GM18499 (cell line): ENCODE measurements around the gene HTATIP2.
"Not testable (repeated sequence)": the region's sequence is repeated elsewhere in the genome, so short reads cannot be mapped to it uniquely, and the experiment has no call there.

Experiments used
- ATAC-seq: cut with Tn5 transposase; IDR thresholded peaks from one replicate; pipeline ENCODE4 v1.9.1; 2021; ENCODE audit warnings: moderate number of reproducible peaks; ENCODE audit not compliant: insufficient read depth, unreplicated experiment

Gene HTATIP2

DNA sequence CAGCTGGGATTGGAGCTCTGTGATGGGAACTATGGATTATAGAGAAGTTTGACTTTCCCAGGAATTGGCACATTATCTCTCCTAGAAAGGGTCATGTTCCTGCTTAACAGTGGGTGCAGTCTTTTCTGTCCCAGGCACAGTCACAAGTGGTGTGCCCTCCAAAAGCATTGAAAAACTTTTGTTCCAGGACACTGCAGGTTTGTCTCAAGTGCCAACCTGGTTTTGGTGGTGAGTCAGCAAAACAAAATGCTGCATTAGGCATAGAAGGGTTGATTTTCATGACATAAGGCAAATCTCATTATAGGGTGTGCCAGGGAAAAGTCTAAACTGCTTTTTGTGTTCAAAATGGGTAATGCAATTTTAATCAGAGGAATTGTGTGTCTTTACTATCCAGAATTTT is 4.9 kb downstream of the HTATIP2 start:
- ATAC-seq, result no peak

DNA sequence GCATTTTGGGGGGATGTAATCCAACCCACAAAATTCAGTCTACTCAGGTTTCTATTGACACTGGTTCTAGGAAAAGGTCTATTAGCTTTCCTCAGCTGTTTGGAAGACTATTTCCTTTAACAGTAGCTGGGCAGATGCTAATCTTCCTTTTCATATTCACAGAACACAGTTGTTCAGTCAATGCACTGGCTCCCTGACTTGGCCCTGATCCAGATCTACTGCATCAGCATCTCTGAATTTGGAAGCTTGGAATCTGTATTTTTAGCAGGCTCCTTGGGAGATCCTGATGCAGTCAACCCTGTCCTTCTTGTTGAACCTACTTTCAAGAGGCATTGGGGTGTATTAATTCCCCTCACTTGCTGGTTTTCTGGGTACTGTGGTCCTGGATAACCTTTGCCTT is 6.3 kb downstream of the HTATIP2 start:
- ATAC-seq, result no peak

DNA sequence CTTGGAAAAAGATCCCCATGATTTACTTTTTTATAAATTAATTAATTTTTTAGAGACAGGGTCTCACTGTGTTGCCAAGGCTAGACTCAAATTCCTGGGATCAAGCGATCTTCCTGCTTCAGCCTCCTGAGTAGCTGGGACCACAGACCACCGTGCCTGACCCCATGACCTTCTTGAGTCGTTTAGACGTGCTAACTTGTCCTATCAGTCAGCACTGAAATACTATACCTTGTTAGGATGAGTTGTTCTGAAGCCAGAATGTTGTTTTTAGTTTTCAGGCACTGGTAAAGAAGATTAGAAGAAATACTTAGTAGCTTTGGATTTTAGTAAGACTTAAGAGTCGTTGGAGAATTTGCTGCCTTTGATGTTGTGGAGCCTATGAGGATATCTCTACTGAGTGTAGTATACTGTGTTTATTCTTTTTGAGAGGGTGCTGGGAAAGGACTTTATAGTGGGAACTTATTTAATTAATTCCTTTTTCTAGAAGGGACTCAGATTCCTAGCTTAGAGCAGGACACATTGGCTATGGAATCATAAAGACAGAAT is 8.6 kb downstream of the HTATIP2 start:
- ATAC-seq, result no peak

DNA sequence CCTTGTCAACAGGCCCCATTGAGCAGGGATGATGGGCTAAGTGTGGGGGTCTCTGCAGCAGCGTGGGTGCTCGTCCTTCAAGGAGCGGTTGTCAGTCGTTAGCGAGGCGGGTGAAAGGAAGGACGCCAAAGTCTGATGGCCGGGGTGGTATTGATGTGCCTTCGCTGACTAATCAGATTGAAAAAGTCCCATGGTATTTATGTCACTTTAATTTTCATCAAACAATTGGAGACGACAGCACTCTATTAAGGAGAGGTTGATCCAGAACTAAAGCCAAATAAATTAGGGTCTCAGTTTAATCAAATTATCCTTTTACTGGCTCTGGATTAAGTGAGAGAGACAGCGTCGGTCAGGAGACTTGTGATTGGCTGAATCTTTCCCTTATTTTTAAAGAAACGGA is 9.6 kb downstream of the HTATIP2 start:
- no peak for ATAC-seq

DNA sequence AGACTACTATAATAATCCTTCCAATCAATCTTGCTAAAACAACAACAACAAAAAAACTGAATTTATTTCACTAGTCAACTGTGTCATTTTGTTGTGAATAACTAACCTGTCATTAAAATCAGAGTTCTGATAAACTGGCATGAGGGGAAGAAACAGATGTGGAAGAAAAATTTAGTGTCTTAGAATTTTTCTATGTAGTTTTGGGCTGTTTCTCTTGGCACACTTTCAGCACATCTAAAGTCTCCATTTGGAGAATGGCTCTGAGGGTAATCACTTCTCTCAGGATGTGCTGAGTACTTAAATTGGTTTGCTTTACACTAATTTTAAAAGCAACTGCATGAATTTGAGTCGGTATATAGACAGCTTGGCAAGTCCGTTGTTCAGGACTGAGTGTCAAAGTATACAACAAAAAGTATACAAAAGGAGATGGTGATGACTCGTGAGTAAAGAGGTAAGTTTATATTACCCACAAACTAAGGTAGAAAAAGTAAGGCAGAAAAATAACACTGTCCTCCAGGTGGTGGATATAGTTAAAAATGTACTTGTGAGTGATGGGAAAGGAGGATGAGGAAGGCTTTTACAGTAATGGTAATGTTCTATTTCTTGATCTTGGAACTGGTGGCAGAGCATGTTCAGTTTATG is 10.2 kb downstream of the HTATIP2 start:
- ATAC-seq, result no peak

DNA sequence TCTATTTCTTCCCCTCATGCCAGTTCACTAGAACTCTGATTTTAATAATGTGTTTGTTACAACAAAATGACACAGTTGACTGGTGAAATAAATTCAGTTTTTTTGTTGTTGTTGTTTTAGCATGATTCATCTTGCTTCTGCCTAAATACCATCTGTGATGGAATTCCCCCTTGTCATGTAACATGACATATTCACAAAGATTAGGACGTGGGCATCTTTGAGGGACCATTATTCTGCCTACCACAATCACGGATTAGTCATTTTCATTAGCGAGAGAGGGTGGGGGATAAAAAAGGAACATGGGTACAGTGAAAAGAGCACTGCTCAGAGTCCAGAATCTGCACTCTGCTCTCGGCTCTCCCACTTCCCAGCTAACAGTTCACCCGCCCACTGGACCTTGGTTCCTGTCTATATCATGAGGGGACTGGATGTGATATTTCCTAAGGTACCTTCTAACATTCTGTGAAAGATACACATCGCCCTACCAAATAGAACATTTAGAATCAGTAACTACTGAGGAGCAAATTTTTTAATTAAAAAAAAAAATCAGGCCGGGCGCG is 11.3 kb downstream of the HTATIP2 start:
- no peak for ATAC-seq

DNA sequence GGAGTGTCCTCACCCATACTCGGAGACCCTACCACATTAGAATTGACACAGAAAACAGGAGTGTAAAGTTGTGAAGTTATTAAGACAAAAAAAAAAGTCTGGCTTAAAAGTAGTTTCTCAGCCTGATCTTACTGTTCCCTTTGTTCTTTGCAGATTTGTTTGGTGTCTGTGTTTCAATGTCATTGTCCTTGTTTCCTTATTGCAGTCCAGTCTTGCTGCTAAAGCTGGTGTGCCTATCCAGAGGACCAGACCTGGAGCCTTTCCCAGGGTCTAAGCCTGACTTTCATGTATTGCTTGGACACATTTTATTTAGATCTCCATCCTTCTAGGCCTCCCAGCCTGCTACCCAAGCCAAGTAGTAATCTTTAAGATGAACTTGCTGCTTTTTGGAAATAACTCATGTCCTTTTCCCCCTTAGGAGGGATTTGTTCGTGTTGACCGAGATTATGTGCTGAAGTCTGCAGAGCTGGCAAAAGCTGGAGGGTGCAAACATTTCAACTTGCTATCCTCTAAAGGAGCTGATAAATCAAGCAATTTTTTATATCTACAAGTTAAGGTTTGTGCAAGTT is 12.7 kb downstream of the HTATIP2 start:
- ATAC-seq, result no peak

DNA sequence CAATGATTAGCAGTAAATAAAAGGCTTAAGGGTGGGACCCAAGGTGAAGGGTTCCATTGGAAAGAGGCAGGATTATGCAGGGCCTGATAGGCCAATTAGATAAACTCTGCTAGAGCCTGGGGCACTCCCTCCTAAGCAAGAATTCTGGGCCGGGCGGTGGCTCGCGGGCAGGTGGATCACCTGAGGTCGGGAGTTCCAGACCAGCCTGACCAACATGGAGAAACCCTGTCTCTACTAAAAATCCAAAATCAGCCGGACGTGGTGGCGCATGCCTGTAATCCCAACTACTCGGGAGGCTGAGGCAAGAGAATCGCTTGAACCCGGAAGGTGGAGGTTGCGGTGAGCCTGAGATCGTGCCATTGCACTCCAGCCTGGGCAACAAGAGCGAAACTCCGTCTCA is 22.5 kb downstream of the HTATIP2 start:
- ATAC-seq, result not testable (repeated sequence)

DNA sequence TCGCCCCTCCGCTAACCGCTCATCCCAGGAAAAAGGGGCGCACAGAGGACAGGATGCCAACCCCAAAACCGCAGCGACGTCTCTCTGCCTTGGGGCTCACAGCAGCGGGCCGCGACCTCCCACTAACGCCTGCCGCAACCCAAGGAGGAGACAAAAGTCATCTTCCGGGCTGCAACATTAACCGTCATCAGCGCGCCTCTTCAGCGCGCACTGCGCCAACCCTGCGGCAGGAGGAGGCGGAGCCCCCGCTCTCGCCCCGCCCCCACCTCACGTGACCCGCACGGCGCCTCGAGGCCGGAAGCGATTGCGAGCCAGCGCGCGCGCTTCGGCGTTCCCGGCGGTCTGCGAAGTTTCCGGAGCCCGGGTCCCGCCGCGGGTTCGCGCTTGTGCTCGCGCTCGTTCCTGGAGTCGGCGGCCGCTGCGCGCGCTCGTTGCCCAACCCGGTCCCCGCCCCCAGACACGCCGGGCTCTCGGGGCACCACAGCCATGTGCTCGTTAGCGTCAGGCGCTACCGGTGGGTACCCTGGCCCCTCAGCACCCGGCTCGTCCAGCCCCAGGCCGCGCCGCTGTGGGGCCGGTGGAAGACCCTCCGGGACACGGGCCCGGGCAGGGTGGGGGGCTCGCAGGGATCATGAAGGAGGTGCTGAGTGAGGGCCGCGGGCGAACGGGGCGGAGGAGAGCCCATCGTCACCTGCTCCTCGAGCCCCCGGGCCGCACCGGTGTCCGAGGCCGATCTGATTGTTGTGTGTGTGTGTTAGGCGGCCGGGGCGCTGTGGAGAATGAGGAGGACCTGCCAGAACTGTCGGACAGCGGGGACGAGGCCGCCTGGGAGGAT is 24.0 kb downstream of the HTATIP2 start, which contains the start of gene PRMT3:
Gene PRMT3, plus strand, starts transcription at position 456 of the 835 bp plus-strand sequence. Its CDS starts 31 bp downstream, at position 487.
- peak; percentile 71 for ATAC-seq

DNA sequence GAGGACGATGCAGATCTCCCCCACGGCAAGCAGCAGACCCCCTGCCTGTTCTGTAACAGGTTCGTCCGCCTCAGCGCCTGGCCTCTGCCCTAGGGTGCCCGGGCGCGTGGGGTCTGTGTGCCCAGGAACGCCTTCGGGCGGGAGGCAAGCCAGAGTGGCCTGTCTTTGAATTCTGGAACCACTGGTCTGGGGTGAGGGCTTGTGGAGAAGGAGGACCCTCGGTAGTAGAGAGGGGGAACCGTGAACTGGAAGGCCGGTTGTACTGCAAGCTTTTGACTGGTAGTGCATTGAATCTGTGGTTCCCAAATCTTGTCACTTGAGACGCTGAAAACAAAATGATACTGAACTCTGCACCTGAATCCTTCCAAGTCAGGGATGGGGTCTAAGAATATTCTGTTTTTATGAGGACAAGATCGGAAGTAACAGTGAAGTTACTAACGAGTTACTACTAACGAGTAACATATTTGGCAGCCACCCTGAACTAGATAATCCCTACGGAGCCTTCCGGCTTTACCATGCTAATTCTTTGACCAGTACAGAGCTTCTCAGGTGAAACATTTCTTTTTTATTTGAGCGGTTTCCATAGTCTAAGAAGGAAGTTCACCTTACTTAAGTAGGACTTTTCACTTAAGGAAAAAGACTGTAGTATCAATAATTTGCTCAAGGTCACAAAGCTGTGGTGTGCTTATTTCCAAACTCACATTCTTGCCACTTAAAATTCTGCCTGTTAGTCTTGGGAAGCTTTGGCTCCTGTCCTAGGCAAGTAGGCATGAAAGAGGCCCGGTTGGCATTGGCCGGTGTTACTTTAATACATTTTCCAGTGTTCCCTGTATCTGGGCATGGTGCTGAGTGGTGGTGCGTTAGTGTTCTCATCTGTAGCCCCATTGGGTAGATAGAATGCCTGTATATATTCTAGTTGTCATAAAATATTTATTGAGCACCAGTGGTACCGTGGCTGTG is 24.9 kb downstream of the HTATIP2 start:
- no peak for ATAC-seq

DNA sequence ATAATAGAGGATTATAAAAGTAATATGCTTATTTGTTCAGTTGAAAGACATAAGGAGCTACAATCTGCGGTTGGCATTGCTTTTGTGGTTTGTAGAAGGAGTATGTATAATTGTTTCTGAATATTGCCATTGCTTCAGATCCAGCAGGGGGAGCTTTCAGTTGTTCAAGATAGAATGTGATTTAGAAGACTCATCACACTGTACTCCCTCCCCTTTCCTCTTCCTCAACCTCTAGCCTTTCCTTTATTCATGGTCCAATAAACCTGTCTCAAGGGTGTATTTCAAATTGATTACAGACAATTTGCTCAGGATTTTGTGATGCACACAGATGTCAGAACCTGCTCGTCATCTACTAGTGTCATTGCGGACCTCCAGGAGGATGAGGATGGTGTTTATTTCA is 33.8 kb downstream of the HTATIP2 start:
- ATAC-seq, result peak; percentile 83

DNA sequence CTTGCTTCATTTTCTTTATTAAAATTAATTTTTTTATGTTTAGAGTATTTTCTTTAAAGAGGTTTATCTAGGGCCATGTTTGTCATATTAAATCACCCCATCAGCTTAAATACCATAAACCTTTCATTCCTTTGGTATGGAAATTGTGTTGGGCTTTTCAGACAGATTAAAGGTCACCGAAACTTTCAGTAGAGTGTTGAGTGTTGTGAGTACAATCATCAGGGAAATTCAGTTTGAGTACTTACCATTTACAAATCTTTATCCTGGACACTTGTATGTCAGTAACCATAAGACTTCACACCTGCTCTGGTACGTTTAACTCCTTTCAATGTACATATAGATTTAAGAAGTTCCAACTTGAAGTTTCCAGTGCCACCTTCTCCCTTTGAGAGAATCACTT is 36.0 kb downstream of the HTATIP2 start:
- no peak for ATAC-seq

DNA sequence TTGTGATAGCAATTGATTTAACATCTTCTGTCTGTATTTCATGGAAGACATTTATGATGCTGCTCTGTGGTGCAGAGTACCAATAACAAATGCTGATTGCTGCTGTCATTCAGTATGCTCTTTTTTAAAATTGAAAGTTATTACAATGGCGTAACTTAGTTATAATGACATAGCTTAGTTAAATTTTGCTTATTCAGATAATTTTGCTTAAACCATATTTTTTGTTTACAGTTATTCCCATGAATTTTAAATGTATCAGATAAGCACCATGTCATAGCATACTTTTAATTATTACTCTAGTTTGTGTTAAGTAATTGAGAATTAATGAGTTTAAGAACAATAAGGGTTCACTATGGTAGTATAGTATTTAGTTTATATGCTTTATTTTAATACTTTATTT is 39.5 kb downstream of the HTATIP2 start:
- no peak for ATAC-seq

DNA sequence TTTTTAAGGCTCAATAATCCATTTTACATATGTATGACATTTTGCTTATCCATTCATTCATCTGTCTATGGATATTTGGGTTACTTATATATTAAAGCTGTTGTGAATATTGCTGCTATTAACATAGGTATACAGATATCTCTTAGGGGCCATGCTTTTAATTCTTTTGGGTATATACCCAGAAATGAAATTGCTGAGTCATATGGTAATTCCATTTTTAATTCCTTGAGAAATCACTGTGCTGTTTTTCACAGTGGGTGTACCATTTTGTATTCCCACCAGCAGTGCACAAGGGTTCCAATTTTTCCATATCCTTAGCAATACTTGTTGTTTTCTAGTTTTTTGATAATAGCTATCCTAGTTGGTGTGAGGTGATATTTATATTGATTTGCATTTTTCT is 43.0 kb downstream of the HTATIP2 start:
- ATAC-seq, result no peak

DNA sequence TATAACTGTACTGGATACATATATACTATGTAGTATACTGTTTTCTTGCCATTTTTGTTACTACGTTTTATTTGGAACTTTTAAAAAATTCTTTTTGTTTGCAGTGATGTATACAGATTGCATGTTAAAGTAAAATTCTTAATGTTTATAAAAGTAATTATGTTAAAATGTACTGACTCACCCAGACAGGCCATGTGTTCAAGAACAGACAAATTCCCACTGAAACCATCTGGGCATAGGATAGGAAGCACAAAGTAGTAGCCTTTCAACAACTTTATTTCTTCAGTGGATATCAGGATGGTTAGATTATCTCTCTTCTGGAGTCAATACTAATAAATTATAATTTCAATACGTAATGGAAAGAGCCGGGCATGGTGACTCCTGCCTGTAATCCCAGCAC is 43.8 kb downstream of the HTATIP2 start:
- no peak for ATAC-seq

DNA sequence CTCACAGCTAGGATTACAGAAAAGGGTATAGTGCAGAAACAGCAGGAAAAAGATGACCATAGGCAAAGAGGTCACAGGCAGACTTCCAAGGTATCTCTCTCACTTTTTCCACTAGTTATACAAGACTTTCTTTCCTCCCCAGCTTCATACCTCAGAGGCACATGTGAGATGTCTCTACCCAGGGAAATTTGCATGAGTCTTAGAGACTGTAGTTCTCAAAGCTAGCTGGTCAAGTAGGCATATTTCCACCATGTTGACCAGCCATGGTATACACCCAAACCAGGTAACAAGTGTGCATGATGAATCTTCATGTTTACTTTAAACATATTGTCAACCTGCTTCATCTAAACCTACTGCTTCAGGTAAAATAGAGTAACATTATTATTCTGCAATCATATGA is 51.9 kb downstream of the HTATIP2 start:
- no peak for ATAC-seq

DNA sequence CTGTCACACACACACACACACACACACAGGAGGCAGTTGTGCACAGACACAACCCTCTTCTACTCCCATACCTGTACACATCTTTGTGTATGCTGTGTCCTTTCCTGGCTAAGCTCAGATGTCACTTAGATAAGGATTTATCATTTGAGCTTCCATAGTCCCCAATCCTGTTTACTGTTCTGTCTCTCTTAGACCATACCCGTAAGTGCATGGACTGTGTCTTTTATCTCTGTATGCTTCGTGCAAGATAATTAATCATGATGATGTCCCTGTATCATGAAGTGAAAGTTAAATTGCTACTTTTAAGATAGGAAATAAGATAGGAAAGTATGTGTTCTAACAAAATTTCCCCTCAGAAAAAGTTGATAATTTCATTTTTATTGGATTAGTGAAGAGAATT is 54.3 kb downstream of the HTATIP2 start:
- no peak for ATAC-seq

DNA sequence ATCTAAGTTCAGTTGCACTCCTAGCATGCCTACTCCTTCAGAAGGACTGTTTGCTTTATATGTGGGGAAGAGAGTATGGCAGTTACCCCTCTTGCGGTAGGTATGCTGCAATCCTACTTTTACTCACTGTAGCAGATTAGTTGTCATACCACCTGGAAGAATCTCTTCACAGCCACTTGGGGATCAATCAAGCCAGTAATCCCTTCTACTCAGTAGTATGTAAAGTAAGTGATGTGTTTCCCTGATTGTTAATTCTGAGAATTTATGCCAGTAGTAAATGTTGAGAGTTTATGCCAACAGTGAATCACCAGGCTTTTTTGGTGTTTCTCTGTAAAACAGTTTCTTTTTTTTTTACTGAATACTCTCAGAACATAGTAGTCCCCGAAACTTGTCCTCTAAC is 58.4 kb downstream of the HTATIP2 start:
- ATAC-seq, result no peak

DNA sequence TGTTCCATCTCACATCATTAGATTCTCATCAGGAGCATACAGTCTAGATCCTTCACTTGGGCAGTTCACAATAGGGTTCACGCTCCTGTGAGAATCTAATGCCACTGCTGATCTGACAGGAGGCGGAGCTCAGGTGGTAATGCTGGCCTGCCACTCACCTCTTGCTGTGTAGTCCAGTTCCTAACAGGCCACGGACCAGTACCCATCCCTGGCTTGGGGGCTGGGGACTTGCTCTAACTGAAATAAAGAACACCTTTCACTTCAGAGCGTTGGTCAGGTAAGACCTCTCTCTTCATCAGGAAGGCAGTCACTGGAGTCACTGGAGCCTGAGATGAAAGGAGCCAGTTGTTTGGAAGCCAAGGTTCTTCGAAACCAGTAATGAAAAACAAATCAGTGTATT is 65.7 kb downstream of the HTATIP2 start:
- no peak for ATAC-seq
